Activated T-cell treated with anti-CD3 and anti-CD28 coated beads, Interleukin-2, amount 50 U/mL, for 72 hours (primary cell): Measurements from ENCODE around the gene ANKS1A. TPM values are rescaled to one million over a fixed set of nuclear protein-coding genes. Genes with fewer than 3 reads are reported as not detected.
"Not testable (repeated sequence)": the region's sequence is repeated elsewhere in the genome, so short reads cannot be mapped to it uniquely, and the experiment has no call there.

Experiments
- ATAC-seq, 2 donors: fragments of 150-1000 bp; cut with Tn5 transposase; replicated peaks in 1 of 2; 2 replicates each; pipeline ENCODE4 v1.10.0; 2021; ENCODE audit warnings: moderate library complexity in 2 of 2, mild to moderate bottlenecking in 1 of 2
- DNase-seq, 2 donors: peaks; one replicate each; pipeline ENCODE4 v3.0.0; 2021 to 2022; ENCODE audit warnings: mixed read lengths in 1 of 2
- H3K27ac Mint-ChIP-seq: one replicate; pipeline ENCODE4 v1.8.0; 2022; ENCODE audit warnings: mild to moderate bottlenecking, moderate library complexity, mixed read lengths
- H3K27me3 Mint-ChIP-seq: one replicate; pipeline ENCODE4 v1.8.0; 2022; ENCODE audit warnings: low read depth, mixed read lengths
- H3K36me3 Mint-ChIP-seq, 2 donors: one replicate each; pipeline ENCODE4 v1.8.0; 2022; ENCODE audit warnings: mixed read lengths in 2 of 2, mild to moderate bottlenecking in 1 of 2; ENCODE audit not compliant: insufficient read depth in 2 of 2
- H3K4me1 Mint-ChIP-seq: one replicate; pipeline ENCODE4 v1.8.0; 2022; ENCODE audit warnings: low read depth, mixed read lengths
- H3K4me3 Mint-ChIP-seq, 2 donors: one replicate each; pipeline ENCODE4 v1.8.0; 2022; ENCODE audit warnings: mild to moderate bottlenecking in 2 of 2, mixed read lengths in 2 of 2, moderate library complexity in 2 of 2
- H3K9me3 Mint-ChIP-seq, 2 donors: one replicate each; pipeline ENCODE4 v1.8.0; 2022; ENCODE audit warnings: mixed read lengths in 2 of 2
- total RNA-seq, 2 donors: library from RNA; stranded (reverse); gene quantifications; one replicate each; pipeline ENCODE4 v1.2.3, GENCODE V29; 2022

The ANKS1A gene
- total RNA-seq, 2 donors from 2014 or later, result 9.2 to 9.6 TPM

DNA sequence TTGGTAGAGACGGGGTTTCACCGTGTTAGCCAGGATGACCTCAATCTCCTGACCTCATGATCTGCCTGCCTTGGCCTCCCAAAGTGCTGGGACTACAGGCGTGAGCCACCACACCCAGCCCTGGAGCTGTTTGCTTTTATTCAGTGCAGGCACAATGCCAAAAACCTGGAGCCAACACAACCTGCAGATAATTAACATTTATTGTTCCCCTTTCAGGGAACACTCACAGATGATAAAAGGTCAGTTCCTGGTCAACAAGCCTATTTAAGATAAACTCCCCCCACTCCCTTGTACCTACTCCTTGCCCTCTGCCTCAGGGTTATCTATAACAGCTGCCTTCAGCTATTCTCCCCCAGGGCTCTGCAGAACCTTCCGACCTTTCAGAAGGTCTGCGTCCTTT is 218.7 kb downstream of the ANKS1A start:
- DNase-seq, ATAC-seq, H3K27ac Mint-ChIP-seq, H3K27me3 Mint-ChIP-seq, H3K4me3 Mint-ChIP-seq, H3K4me1 Mint-ChIP-seq, H3K36me3 Mint-ChIP-seq, H3K9me3 Mint-ChIP-seq: not testable (repeated sequence)

DNA sequence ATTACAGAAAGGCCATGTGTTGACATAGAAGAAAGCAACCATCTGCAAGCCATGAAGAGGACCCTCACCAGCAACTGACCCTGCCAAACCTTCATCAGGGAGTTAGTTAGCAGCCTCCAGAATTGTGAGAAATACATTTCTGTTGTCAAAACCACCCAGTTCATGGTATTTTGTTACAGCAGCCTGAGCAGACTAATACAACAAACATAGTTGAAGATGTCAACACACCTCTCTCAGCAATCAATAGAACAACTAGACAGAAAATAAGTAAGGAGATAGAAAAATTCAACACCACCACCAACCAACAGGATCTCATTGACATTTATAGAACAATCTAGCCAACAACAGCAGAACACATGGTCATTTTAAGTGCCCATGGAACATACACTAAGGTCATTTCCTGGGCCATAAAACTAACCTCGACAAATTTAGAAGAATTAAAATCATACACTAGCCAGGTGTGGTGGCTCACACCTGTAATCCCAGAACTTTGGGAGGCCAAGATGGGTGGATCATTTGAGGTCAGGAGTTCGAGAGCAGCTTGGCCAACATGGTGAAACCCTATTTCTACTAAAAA is 219.3 kb downstream of the ANKS1A start:
- ATAC-seq (no peak), DNase-seq (no peak)
- Mint-ChIP-seq H3K27ac (no peak overlapping the region), H3K4me3 (no peak overlapping the region), H3K9me3 (peaks cover 1 to 5% of the 10 kb centered on the region in 2 donors), H3K4me1 (peaks cover 5% of the 10 kb centered on the region), H3K36me3 (peaks cover 0 to 2% of the 10 kb centered on the region in 2 donors), H3K27me3 (no peaks in the 10 kb centered on the region)

DNA sequence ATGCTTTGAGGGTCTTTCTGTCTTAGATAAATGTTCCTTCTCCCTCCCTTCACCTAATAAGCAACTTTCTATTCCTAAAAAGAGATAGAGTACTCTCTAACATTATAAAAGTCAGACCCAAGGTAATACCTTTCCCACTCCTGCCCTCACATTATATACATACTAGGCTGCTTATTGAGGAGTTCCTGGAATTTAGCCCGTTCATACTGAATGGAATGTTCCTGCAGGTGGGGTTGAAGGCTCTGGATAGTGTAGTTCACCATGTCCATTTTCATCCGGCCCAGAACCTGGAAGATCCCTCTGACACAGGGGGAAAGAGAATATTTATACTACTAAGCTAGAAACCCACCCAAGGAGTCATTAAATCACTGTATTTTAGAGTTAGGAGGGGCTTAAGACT is 231.7 kb downstream of the ANKS1A start:
- Mint-ChIP-seq H3K27me3 (no peaks in the 10 kb centered on the region), H3K4me1 (no peaks in the 10 kb centered on the region), H3K4me3 (no peak overlapping the region), H3K36me3 (peaks cover 0 to 1% of the 10 kb centered on the region in 2 donors), H3K27ac (no peak overlapping the region), H3K9me3 (peaks cover 0 to 3% of the 10 kb centered on the region in 2 donors)
- DNase-seq (no peak), ATAC-seq (no peak)

DNA sequence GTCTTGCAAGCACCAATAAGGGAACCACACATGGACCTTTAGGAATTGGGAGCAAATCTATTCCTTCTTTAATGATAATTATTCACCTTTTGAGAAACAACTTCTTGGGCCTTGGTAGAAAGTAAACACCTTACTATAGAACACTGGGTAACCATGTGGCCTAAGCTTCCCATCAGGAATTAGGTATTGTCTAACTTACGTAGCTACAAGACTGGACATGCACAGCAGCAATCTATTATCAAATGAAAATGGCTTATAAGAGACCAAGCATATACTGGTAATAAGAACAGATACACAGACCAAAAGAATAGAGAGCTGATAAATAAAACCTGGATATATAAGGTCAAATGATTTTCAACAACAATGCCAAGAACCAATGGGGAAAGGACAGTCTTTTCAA is 235.3 kb downstream of the ANKS1A start:
- no peak for ATAC-seq
- no peak overlapping the region for H3K27ac Mint-ChIP-seq
- H3K9me3 Mint-ChIP-seq, result peaks cover 0 to 3% of the 10 kb centered on the region in 2 donors
- H3K36me3 Mint-ChIP-seq, result peaks cover 0 to 1% of the 10 kb centered on the region in 2 donors
- no peak overlapping the region for H3K4me3 Mint-ChIP-seq
- no peaks in the 10 kb centered on the region for H3K4me1 Mint-ChIP-seq
- H3K27me3 Mint-ChIP-seq, result no peaks in the 10 kb centered on the region
- DNase-seq, result no peak

DNA sequence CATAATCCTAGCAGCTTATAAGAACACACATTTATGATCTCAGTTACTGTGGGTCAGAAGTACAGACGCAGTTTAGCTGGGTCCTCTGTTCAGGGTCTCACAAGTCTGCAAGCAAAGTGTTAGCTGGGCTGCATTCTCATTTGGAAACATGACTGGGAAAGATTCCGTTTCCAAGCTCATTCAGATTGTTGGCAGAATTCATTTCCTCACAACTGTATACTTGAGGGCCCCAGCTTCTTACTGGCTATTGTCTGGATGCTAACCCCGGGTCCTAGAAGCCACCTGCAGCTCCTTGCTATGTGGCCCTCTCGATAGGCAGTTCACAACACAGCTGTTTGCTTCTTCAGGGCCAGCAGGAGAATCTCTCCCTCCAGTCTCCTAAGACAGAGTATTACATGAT is 239.0 kb downstream of the ANKS1A start:
- H3K9me3 Mint-ChIP-seq, result no peaks in the 10 kb centered on the region
- H3K4me3 Mint-ChIP-seq, result no peak overlapping the region
- ATAC-seq (no peak), DNase-seq (no peak)
- no peak overlapping the region for H3K27ac Mint-ChIP-seq
- H3K27me3 Mint-ChIP-seq, result no peaks in the 10 kb centered on the region
- H3K36me3 Mint-ChIP-seq, result no peaks in the 10 kb centered on the region
- H3K4me1 Mint-ChIP-seq, result no peaks in the 10 kb centered on the region

DNA sequence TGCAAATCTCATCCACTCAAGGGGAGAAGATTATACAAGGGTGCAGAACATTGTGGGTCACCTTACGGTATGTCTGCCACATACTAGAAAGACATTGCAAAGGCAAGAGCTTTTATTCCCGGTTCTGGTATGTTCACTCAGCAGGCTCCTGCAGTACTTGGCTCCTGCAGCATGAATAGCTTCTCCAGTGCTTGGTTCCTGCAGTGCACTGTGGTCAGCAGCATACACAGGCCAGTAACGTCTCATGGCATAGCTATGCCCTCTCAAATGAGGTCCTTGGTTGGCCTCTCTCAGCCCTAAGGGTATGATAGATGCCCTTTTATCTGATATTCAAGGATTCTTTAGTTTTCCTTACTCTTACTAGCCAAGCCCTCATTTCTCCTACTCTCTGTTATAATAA is 239.4 kb downstream of the ANKS1A start:
- ATAC-seq, result no peak
- H3K4me3 Mint-ChIP-seq, result no peak overlapping the region

DNA sequence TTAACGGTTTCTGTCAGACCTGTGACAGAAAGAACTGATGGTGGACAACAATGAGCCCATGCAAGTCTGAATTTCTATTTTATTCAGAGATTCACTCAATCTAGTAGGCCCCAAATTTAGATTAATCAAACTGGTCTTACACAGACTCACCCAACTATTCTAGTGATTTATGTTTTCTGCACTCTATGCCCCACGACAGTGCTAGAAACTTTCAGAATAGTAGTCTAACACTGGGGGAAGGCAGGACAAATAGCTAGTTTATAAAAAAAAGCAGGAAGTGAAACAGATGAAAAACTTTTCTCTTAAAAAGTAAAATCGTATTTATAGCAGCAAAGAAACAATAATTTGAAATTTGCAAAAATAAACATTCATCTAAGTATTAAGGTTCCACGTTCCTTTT is 247.1 kb downstream of the ANKS1A start:
- ATAC-seq (no peak), DNase-seq (no peak)
- Mint-ChIP-seq H3K27ac (no peak overlapping the region), H3K9me3 (no peaks in the 10 kb centered on the region), H3K36me3 (no peaks in the 10 kb centered on the region), H3K27me3 (peaks cover 21% of the 10 kb centered on the region), H3K4me1 (peaks cover 11% of the 10 kb centered on the region), H3K4me3 (no peak overlapping the region)

More for the DNA sequence above, 239.4 kb downstream of the ANKS1A start:
- H3K27me3 Mint-ChIP-seq, result no peaks in the 10 kb centered on the region
- no peak for DNase-seq
- H3K27ac Mint-ChIP-seq, result no peak overlapping the region
- no peaks in the 10 kb centered on the region for H3K9me3 Mint-ChIP-seq
- no peaks in the 10 kb centered on the region for H3K36me3 Mint-ChIP-seq
- H3K4me1 Mint-ChIP-seq, result no peaks in the 10 kb centered on the region

DNA sequence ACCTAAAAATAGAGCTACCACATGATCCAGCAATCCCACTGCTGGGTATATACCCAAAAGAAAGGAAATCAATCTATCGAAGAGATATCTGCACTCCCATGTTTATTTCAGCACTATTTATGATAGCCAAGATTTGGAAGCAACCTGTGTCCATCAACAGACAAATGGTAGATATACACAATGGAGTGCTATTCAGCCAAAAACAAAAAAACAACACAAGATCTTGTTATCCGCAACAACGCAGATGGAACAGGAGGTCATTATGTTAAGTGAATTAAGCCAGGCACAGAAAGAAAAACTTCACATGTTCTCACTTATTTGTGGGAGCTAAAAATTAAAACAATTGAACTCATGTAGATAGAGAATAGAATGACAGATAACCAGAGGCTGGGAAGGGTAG is 249.1 kb downstream of the ANKS1A start:
- H3K4me1 Mint-ChIP-seq, result peaks cover 16% of the 10 kb centered on the region
- not testable (repeated sequence) for H3K27ac Mint-ChIP-seq, H3K36me3 Mint-ChIP-seq, DNase-seq, ATAC-seq, H3K4me3 Mint-ChIP-seq, H3K9me3 Mint-ChIP-seq
- H3K27me3 Mint-ChIP-seq, result peaks cover 21% of the 10 kb centered on the region

DNA sequence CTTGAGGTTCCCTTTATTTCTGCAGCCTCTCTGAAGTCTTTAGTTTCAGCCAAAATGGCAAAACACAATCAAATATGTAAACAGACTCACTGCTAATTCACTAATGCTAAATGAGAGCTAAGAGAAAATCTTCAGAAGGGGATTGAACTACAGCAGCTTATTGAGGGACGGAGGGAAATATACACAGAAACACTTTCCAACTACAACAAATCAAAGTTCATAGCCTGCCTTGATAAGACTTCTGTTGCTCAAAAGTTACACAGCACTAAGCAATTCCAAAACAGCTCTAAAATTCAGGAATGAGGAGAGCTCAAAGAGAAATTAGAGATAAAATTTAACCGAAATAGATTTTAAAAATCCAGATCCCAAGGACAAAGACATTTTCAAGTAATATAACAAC is 250.4 kb downstream of the ANKS1A start:
- no peaks in the 10 kb centered on the region for H3K36me3 Mint-ChIP-seq
- H3K27me3 Mint-ChIP-seq, result peaks cover 21% of the 10 kb centered on the region
- peaks cover 16% of the 10 kb centered on the region for H3K4me1 Mint-ChIP-seq
- H3K4me3 Mint-ChIP-seq, result no peak overlapping the region
- DNase-seq (no peak), ATAC-seq (no peak)
- H3K9me3 Mint-ChIP-seq, result no peaks in the 10 kb centered on the region
- H3K27ac Mint-ChIP-seq, result no peak overlapping the region

DNA sequence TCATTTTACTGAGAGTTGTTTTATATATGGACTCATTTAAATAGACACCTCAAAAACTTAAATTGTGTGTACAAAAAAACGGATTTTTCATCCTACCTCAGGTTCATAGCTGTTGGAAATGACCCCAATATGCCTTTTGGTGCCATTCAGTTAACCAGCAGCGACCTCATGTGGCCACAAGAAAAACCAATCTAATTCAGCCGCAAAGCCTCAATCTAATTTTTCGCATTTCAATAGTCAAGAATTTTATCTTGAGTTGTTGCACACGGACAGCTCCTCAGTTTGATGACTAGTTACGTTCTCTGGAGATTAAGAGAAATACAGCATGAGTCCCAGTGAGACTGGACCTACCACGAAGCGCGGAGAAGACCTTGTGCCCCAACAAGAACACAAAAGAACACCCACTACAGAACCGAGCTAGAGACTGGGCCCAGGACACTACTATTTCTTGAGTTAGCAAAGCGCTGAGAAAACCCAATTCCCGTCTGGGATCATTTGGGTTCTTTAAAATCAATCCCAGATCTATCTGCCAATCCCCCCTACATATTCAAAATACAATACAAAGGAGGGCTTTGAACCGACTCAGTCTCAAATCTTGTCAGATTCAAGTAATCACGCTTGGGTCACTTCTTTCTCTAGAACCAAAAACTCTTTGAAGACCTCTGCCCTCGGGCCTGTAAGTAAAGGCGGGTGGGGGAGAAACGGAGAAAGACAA is 251.0 kb downstream of the ANKS1A start:
- ATAC-seq (peak; percentile 33 to 37), DNase-seq (peak; percentile 47 to 55)
- H3K9me3 Mint-ChIP-seq, result no peaks in the 10 kb centered on the region
- peaks cover 16% of the 10 kb centered on the region for H3K4me1 Mint-ChIP-seq
- no peaks in the 10 kb centered on the region for H3K36me3 Mint-ChIP-seq
- H3K4me3 Mint-ChIP-seq, result peak overlapping the region; percentile 52 to 78
- H3K27me3 Mint-ChIP-seq, result peaks cover 21% of the 10 kb centered on the region
- H3K27ac Mint-ChIP-seq, result peak overlapping the region; percentile 10

DNA sequence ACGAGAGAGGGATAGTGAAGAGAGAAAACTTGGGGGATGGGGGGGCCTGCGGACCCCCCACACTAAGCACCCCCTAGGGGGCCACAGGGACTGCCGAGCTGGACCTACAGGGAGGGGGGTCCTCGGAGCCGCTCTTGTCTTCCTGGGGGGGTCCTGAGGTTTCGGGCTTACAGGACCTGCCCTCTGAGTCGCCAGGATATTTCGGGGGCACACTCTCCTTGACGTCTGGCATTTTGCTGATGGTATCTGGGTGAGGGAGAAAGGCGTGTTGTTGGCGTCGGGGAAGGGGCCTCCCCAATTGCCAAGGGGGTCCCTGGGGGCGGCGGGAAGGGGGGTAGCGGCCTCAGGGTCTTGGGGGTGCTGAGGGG is 251.6 kb downstream of the ANKS1A start:
- no peak for DNase-seq
- ATAC-seq, result peak; percentile 7 to 11
- Mint-ChIP-seq H3K4me1 (peaks cover 16% of the 10 kb centered on the region), H3K27ac (no peak overlapping the region), H3K9me3 (no peaks in the 10 kb centered on the region), H3K27me3 (peaks cover 21% of the 10 kb centered on the region), H3K36me3 (no peaks in the 10 kb centered on the region), H3K4me3 (peak overlapping the region; percentile 52 to 78)
